AG04449 (cell line): ENCODE results near the gene NIPA2.
"Not testable (repeated sequence)": the region's sequence is repeated elsewhere in the genome, so short reads cannot be mapped to it uniquely, and the experiment has no call there.

Experiments used
- CTCF ChIA-PET: fragments of 350-600 bp; formaldehyde crosslinking; extraction: SDS; loops from one replicate; lab custom pipeline; 2021; ENCODE audit warnings: antibody characterized with exemption; lab: Yijun Ruan, JAX
- POLR2A ChIA-PET: fragments of 400-600, 350-600 bp; formaldehyde crosslinking; extraction: SDS; loops from one replicate; lab custom pipeline; 2020; ENCODE audit warnings: antibody characterized with exemption, inconsistent platforms; lab: Yijun Ruan, JAX
- DNase-seq: peaks from one replicate; pipeline ENCODE4 v3.0.0-alpha.2; 2010; ENCODE audit warnings: low read depth, low spot score
- H3K4me3 ChIP-seq: 2 replicates; pipeline ENCODE4 v1.5.1; 2011; ENCODE audit warnings: low read depth, mild to moderate bottlenecking, control low read depth, low read length
- CTCF ChIP-seq: IDR thresholded peaks from one replicate; pipeline ENCODE4 v1.5.1; 2011; ENCODE audit warnings: mild to moderate bottlenecking, moderate library complexity, low read length, control low read depth, inconsistent platforms; ENCODE audit not compliant: insufficient read depth; ENCODE audit errors: missing control alignments

Gene NIPA2

GRCh38 chr15:22799902-22800301 is 38.6 kb upstream of the NIPA2 start:
- ChIA-PET POLR2A (no interaction called here), CTCF (interaction anchor here (2.4 kb wide), 1 partner anchor 11 kb away, joined by 10 read pairs; no protein-coding TSS in a partner anchor)
- TF ChIP-seq CTCF: no peak
- no peak for DNase-seq
- no peak overlapping the region for H3K4me3 ChIP-seq

DNA sequence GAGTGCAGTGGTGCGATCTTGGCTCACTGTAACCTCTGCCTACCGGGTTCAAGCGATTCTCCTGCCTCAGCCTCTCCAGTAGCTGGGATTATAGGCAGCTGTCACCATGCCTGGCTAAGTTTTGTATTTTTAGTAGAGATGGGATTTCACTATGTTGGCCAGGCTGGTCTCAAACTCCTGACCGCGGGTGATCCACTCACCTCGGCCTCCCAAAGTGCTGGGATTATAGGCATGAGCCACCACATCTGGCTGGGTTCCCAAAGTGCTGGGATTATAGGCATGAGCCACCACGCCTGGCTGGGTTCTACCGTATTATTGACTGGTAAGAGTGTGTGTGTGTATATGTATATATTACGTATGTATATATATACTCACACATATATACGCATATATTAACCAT is 35.5 kb upstream of the NIPA2 start:
- H3K4me3 ChIP-seq, POLR2A ChIA-PET, DNase-seq, CTCF ChIA-PET: not testable (repeated sequence)

DNA sequence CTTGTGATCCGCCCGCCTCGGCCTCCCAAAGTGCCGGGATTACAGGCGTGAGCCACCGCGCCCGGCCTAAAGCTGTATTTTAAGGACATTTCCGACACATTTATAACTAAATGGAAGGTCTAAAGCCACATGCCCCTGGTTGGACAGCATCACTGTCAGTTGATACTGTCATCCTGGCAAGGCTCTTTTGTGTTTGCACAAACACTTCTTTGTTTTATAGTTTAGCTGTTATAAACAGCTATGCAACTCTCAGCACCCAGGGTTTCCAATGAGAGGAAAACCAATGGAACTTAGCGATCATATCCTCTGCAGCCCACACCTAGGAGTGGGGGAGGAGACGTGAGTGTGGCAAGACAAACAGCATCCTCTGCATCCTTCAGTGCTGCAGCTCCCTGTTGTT is 32.3 kb upstream of the NIPA2 start:
- no peak for TF ChIP-seq CTCF
- no peak for DNase-seq
- ChIA-PET POLR2A (no interaction called here), CTCF (interaction anchor here (1.0 kb wide), 1 partner anchor 18 kb away, joined by 3 read pairs; no protein-coding TSS in a partner anchor)
- no peak overlapping the region for H3K4me3 ChIP-seq

DNA sequence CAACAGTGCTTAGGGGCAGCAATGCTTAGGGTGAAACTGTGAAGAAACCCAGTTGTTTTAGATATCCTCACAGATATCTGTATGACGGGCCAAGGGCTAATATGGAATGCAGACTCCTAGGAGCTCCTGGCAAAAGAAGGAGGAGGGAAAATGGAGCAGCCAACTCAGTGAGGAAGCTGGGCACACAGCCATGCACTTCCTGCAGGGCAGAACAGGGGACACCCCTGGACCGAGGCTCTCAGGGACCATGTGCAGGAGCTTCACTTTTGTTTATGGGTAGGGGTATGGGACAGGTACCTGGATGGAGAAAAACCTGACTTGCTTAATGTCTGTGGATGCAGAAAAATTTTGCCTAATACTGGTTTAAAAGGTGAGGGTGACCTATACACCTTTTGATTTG is 31.8 kb upstream of the NIPA2 start:
- POLR2A ChIA-PET: no interaction called here
- CTCF ChIA-PET: interaction anchor here (1.0 kb wide), 1 partner anchor 19 kb away, joined by 3 read pairs; no protein-coding TSS in a partner anchor

GRCh38 chr15:22807831-22808230 is 30.6 kb upstream of the NIPA2 start:
- H3K4me3 ChIP-seq, DNase-seq, CTCF ChIA-PET, POLR2A ChIA-PET: not testable (repeated sequence)

More for the DNA sequence above, 31.8 kb upstream of the NIPA2 start:
- no peak overlapping the region for H3K4me3 ChIP-seq
- no peak for TF ChIP-seq CTCF
- no peak for DNase-seq

DNA sequence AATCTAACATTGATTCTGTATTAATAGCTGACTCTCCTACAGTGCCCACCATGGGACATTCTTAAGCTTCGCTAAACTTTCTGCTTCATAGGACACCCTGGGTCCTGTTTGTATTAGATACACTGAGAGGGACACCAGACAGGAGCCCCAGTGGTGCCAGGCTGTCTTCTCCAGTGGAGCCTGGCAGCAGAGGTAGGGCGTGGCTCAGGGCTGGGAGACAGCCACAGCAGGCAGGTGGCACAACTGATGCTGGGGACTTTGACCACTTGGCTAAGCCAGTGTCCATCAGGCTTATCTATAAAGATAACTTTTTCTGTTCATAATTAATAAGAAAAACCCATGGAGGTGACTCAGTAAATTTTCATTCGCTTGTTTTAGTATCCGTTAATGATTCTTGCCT is 30.2 kb upstream of the NIPA2 start:
- TF ChIP-seq CTCF: no peak
- ChIA-PET POLR2A (no interaction called here), CTCF (no interaction called here)
- no peak for DNase-seq
- no peak overlapping the region for H3K4me3 ChIP-seq

DNA sequence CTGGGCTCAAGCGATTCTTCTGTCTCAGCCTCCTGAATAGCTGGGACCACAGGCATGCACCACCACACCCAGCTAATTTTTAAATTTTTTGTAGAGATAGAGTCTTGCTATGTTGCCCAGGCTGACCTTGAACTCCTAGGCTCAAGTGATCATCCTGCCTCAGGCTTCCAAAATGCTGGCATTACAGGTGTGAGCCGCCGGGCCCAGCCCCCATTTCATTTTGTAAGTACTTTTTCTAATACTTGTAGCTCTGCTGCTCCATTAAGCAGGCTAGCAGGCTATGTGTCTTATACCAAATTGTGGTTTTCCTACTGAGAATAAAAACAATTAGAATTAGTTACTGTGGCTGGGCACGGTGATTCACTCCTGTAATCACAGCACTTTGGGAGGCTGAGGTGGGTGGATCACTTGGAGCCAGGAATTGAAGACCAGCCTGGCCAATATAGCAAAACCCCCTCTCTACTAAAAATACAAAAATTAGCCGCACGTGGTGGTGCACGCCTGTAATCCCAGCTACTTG is 29.6 kb upstream of the NIPA2 start:
- no peak overlapping the region for H3K4me3 ChIP-seq
- ChIA-PET CTCF (no interaction called here), POLR2A (no interaction called here)
- no peak for TF ChIP-seq CTCF
- DNase-seq: no peak
